MM.1S (cell line): ENCODE measurements around the gene PON1.

Source experiments
- CTCF ChIP-seq: fragments of 300-600 bp; sonication (generic); IDR thresholded peaks from 2 replicates; pipeline ENCODE4 v1.5.1; 2016; ENCODE audit warnings: antibody characterized with exemption, low read length, mixed read lengths
- EZH2phosphoT487 ChIP-seq: fragments of 300-600 bp; sonication (generic); IDR thresholded peaks from 2 replicates; pipeline ENCODE4 v1.6.1; 2018; ENCODE audit warnings: antibody characterized with exemption, low read length

GRCh38 chr7:95334447-95334846 is 10.1 kb upstream of the PON1 start:
- no peak for TF ChIP-seq CTCF
- TF ChIP-seq EZH2phosphoT487 = no peak
